Esophagus muscularis mucosa (tissue), 4 donors: ENCODE data around the gene ATP5PB.

Experiments used
- EP300 ChIP-seq: sonication (generic); formaldehyde crosslinking; IDR thresholded peaks from one replicate; pipeline ENCODE4 v1.6.1; 2017; ENCODE audit warnings: antibody characterized with exemption
- POLR2A ChIP-seq: fragments of 450-650 bp; IDR thresholded peaks from one replicate; pipeline ENCODE4 v1.6.1; 2017; ENCODE audit warnings: antibody characterized with exemption, moderate library complexity, mild to moderate bottlenecking, low read depth
- TF ChIP-seq, protein P1 (sequence below), 3 experiments: fragments of 200-600 bp in 2 of 3; fragments of 450-650 bp in 1 of 3; sonication (generic) in 2 of 3; IDR thresholded peaks; one replicate each; pipeline ENCODE4 v1.5.1; 2017 to 2019; ENCODE audit warnings: antibody characterized with exemption in 3 of 3, mild to moderate bottlenecking in 2 of 3, moderate library complexity in 1 of 3

DNA sequence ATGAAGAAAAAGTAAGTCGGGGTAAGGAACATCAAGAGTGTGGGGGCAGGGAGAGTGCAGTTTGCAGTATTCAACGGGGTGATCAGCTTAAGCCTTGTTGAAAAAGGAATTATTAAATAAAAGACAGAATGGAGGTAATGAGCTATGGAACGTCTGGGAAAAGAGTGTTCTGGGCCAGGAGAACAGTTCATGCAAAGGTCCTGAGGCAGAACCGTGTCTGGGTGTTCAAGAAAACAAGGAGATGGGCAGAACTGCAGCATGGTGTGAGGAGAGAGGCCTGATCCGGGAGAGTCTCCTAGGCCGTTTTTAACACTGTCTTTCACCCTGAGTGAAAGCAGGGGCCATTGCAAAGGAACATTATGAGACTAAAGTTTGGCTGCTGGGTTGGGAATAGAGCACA lies 42.0 kb upstream of the ATP5PB start:
- TF ChIP-seq, protein P1, sequence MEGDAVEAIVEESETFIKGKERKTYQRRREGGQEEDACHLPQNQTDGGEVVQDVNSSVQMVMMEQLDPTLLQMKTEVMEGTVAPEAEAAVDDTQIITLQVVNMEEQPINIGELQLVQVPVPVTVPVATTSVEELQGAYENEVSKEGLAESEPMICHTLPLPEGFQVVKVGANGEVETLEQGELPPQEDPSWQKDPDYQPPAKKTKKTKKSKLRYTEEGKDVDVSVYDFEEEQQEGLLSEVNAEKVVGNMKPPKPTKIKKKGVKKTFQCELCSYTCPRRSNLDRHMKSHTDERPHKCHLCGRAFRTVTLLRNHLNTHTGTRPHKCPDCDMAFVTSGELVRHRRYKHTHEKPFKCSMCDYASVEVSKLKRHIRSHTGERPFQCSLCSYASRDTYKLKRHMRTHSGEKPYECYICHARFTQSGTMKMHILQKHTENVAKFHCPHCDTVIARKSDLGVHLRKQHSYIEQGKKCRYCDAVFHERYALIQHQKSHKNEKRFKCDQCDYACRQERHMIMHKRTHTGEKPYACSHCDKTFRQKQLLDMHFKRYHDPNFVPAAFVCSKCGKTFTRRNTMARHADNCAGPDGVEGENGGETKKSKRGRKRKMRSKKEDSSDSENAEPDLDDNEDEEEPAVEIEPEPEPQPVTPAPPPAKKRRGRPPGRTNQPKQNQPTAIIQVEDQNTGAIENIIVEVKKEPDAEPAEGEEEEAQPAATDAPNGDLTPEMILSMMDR (IDR thresholded peaks at IDR 0.05), result no peak
- TF ChIP-seq POLR2A (no peak), EP300 (no peak)
